Activated T-cell treated with anti-CD3 and anti-CD28 coated beads, Interleukin-2, amount 50 U/mL, for 24 hours (primary cell): Measurements from ENCODE around the gene SEPTIN5.
"Not testable (repeated sequence)": the region's sequence is repeated elsewhere in the genome, so short reads cannot be mapped to it uniquely, and the experiment has no call there.

Experiments
- DNase-seq: peaks from one replicate; pipeline ENCODE4 v3.0.0-alpha.2; 2020
- H3K27ac Mint-ChIP-seq: 2 replicates; pipeline ENCODE4 v1.8.0; 2020; ENCODE audit warnings: mild to moderate bottlenecking, mixed read lengths
- H3K27me3 Mint-ChIP-seq: 2 replicates; pipeline ENCODE4 v1.8.0; 2020; ENCODE audit warnings: mixed read lengths
- H3K36me3 Mint-ChIP-seq: 2 replicates; pipeline ENCODE4 v1.8.0; 2020; ENCODE audit warnings: low read depth, mixed read lengths
- H3K4me1 Mint-ChIP-seq: 2 replicates; pipeline ENCODE4 v1.8.0; 2020; ENCODE audit warnings: low read depth, mixed read lengths
- H3K4me3 Mint-ChIP-seq: 2 replicates; pipeline ENCODE4 v1.8.0; 2020; ENCODE audit warnings: mild to moderate bottlenecking, moderate library complexity, mixed read lengths
- H3K9me3 Mint-ChIP-seq: 2 replicates; pipeline ENCODE4 v1.8.0; 2020; ENCODE audit warnings: mixed read lengths

The SEPTIN5 gene

GRCh38 chr22:19718456-19719049, 4.2 kb downstream of the SEPTIN5 start:
- Mint-ChIP-seq H3K4me1 (peaks cover 19% of the 10 kb centered on the region), H3K9me3 (no peaks in the 10 kb centered on the region), H3K27ac (no peak overlapping the region), H3K27me3 (peaks cover 67% of the 10 kb centered on the region), H3K4me3 (no peak overlapping the region), H3K36me3 (no peaks in the 10 kb centered on the region)
- no peak for DNase-seq

GRCh38 chr22:19719050-19719482, 4.8 kb downstream of the SEPTIN5 start:
- H3K4me1 Mint-ChIP-seq = peaks cover 18% of the 10 kb centered on the region
- H3K36me3 Mint-ChIP-seq = no peaks in the 10 kb centered on the region
- no peak overlapping the region for H3K27ac Mint-ChIP-seq
- H3K9me3 Mint-ChIP-seq = no peaks in the 10 kb centered on the region
- peak overlapping the region; percentile 41 for H3K4me3 Mint-ChIP-seq
- DNase-seq = no peak
- H3K27me3 Mint-ChIP-seq = peaks cover 63% of the 10 kb centered on the region

- Mint-ChIP-seq H3K27ac (no peak overlapping the region), H3K9me3 (no peaks in the 10 kb centered on the region), H3K36me3 (no peaks in the 10 kb centered on the region), H3K27me3 (peaks cover 65% of the 10 kb centered on the region), H3K4me1 (peaks cover 19% of the 10 kb centered on the region), H3K4me3 (peak overlapping the region; percentile 41)
- no peak for DNase-seq
These were observed 5.3 kb downstream of the SEPTIN5 start for GRCh38 chr22:19719488-19720021.

- peaks cover 19% of the 10 kb centered on the region for H3K4me1 Mint-ChIP-seq
These were observed 6.0 kb downstream of the SEPTIN5 start for GRCh38 chr22:19720150-19720827.

GRCh38 chr22:19720999-19721329, 6.7 kb downstream of the SEPTIN5 start:
- Mint-ChIP-seq H3K27me3 (peaks cover 64% of the 10 kb centered on the region), H3K4me1 (peaks cover 19% of the 10 kb centered on the region), H3K4me3 (no peak overlapping the region), H3K9me3 (no peaks in the 10 kb centered on the region), H3K27ac (no peak overlapping the region), H3K36me3 (no peaks in the 10 kb centered on the region)
- DNase-seq = no peak

More at GRCh38 chr22:19720150-19720827, 6.0 kb downstream of the SEPTIN5 start:
- Mint-ChIP-seq H3K36me3 (no peaks in the 10 kb centered on the region), H3K27ac (no peak overlapping the region), H3K9me3 (no peaks in the 10 kb centered on the region), H3K27me3 (peaks cover 67% of the 10 kb centered on the region), H3K4me3 (no peak overlapping the region)
- no peak for DNase-seq

GRCh38 chr22:19721330-19722177, 7.3 kb downstream of the SEPTIN5 start:
- no peak overlapping the region for H3K4me3 Mint-ChIP-seq
- no peak overlapping the region for H3K27ac Mint-ChIP-seq
- peaks cover 19% of the 10 kb centered on the region for H3K4me1 Mint-ChIP-seq
- H3K27me3 Mint-ChIP-seq = peaks cover 59% of the 10 kb centered on the region
- no peaks in the 10 kb centered on the region for H3K9me3 Mint-ChIP-seq
- no peaks in the 10 kb centered on the region for H3K36me3 Mint-ChIP-seq
- DNase-seq = no peak

GRCh38 chr22:19722178-19722981, 8.1 kb downstream of the SEPTIN5 start:
- peaks cover 19% of the 10 kb centered on the region for H3K4me1 Mint-ChIP-seq
- no peak overlapping the region for H3K4me3 Mint-ChIP-seq
- H3K36me3 Mint-ChIP-seq = no peaks in the 10 kb centered on the region
- H3K9me3 Mint-ChIP-seq = no peaks in the 10 kb centered on the region
- no peak for DNase-seq
- H3K27ac Mint-ChIP-seq = no peak overlapping the region
- H3K27me3 Mint-ChIP-seq = peaks cover 59% of the 10 kb centered on the region

GRCh38 chr22:19722982-19723231, 8.6 kb downstream of the SEPTIN5 start:
- Mint-ChIP-seq H3K4me3 (no peak overlapping the region), H3K27me3 (peaks cover 55% of the 10 kb centered on the region), H3K27ac (no peak overlapping the region), H3K36me3 (no peaks in the 10 kb centered on the region), H3K4me1 (peaks cover 15% of the 10 kb centered on the region), H3K9me3 (no peaks in the 10 kb centered on the region)
- no peak for DNase-seq

GRCh38 chr22:19723232-19723982, 9.1 kb downstream of the SEPTIN5 start, which contains the start of gene GP1BB:
Gene GP1BB (plus strand): TSS chr22:19723539. CDS start chr22:19723570, 31 bp downstream.
- Mint-ChIP-seq H3K27ac (no peak within 1 kb of the TSS), H3K4me3 (peak within 1 kb of the TSS; percentile 56), H3K9me3 (no peaks in the 10 kb centered on the region), H3K27me3 (peaks cover 55% of the 10 kb centered on the region), H3K36me3 (no peaks in the 10 kb centered on the region), H3K4me1 (peaks cover 15% of the 10 kb centered on the region)
- peak; percentile 68 for DNase-seq

- Mint-ChIP-seq H3K4me3 (no peak overlapping the region), H3K36me3 (no peaks in the 10 kb centered on the region), H3K27me3 (peaks cover 54% of the 10 kb centered on the region), H3K4me1 (peaks cover 14% of the 10 kb centered on the region), H3K27ac (no peak overlapping the region), H3K9me3 (no peaks in the 10 kb centered on the region)
- peak; percentile 65 for DNase-seq
These were observed 9.9 kb downstream of the SEPTIN5 start for GRCh38 chr22:19723983-19724827.

GRCh38 chr22:19724927-19725661, 10.8 kb downstream of the SEPTIN5 start:
- Mint-ChIP-seq H3K36me3 (no peaks in the 10 kb centered on the region), H3K4me3 (no peak overlapping the region), H3K9me3 (no peaks in the 10 kb centered on the region), H3K4me1 (peaks cover 11% of the 10 kb centered on the region), H3K27ac (no peak overlapping the region), H3K27me3 (peaks cover 45% of the 10 kb centered on the region)
- DNase-seq = no peak

GRCh38 chr22:19726064-19726788, 11.9 kb downstream of the SEPTIN5 start:
- not testable (repeated sequence) for H3K27ac Mint-ChIP-seq, H3K4me3 Mint-ChIP-seq, H3K36me3 Mint-ChIP-seq, H3K9me3 Mint-ChIP-seq, DNase-seq
- Mint-ChIP-seq H3K27me3 (peaks cover 34% of the 10 kb centered on the region), H3K4me1 (peaks cover 11% of the 10 kb centered on the region)
